NT2/D1 (cell line): Measurements from ENCODE around the gene ANTXR1.

ENCODE experiments used
- SUZ12 ChIP-seq: IDR thresholded peaks from 2 replicates; pipeline ENCODE4 v1.6.1; 2011; ENCODE audit not compliant: insufficient read length, insufficient read depth; ENCODE audit errors: extremely low read depth
- YY1 ChIP-seq: IDR thresholded peaks from 2 replicates; pipeline ENCODE4 v1.6.1; 2011; ENCODE audit not compliant: insufficient read length, insufficient read depth

DNA sequence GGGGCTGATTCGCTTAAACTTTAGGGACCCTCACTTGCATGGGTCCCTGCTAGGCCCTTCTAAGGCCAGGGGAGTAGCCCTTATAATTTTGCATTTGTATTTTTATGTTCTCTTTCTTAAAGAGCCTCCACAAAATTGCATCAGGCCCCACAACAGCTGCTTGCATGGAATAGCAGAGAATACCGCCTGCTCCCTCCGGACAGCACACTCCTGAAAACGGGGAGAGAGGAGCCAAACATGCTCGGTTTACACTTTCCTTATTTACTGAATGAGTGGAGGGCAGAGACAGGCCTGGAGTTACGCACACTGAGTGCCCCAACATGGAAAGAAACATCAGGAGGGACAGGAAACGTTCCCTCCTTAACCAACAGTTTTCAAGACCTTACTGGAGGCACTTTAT is 132.2 kb downstream of the ANTXR1 start:
- TF ChIP-seq YY1 (no peak), SUZ12 (no peak)
